GF-D8 (cell line): ENCODE results near the gene NF2.
A peak's percentile ranks its signal among the peaks of the same experiment; 100 is the strongest.
"Not testable (repeated sequence)": the region's sequence is repeated elsewhere in the genome, so short reads cannot be mapped to it uniquely, and the experiment has no call there.

ENCODE experiments used
- DNase-seq: peaks from one replicate; lab custom pipeline; 2025; lab: John Stamatoyannopoulos, UW

NF2 gene

DNA sequence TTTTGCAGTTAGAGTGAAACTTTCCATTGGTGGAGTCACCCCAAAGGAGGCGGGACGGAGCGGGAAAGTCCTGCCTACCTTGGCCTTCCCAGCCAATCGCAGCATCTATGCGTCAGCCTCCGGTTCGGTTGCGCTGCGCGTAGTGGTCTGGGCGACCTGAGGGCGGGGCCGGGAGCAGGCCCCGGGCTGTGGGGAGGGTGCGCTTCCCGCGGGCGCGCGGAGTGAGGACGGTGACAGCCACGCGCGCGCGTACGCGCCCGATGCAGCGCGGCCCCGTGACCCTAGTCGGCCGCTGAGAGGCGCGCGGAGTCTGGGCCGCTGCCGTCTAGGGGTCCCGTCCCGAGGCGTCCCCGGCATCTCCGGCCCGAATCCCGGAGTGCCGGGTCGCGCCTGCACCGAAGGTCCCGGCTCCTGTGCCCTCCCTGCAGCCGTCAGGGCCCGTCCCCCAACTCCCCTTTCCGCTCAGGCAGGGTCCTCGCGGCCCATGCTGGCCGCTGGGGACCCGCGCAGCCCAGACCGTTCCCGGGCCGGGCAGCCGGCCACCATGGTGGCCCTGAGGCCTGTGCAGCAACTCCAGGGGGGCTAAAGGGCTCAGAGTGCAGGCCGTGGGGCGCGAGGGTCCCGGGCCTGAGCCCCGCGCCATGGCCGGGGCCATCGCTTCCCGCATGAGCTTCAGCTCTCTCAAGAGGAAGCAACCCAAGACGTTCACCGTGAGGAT is at the start of gene NF2:
TSS of gene NF2 (plus strand) at position 276 of the 718 bp plus-strand sequence. CDS start at position 642, 366 bp downstream.
- peak; percentile 99 for DNase-seq

GRCh38 chr22:29555065-29555644 is 48.3 kb upstream of the NF2 start:
- no peak for DNase-seq

- no peak for DNase-seq
Measured at GRCh38 chr22:29559030-29559429, 44.4 kb upstream of the NF2 start.

DNA sequence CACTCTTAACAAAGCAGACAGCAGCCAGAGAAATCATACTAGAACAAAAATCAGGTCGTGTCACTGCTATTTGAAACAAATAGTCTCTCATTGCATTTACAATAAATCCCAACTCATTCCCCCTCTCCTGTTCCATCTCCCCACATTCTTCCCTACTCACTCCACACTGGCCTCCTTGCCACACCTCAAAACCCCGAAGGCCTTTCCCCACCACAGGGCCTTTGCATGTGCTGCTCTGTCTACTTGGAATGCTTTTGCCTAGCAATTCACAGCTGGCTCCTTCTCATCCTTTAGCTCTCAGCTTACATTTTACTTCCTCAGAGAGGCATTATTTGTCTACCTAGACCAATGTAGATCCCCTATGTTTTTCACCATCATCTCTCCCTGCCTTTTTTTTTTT is 43.6 kb upstream of the NF2 start:
- DNase-seq, result no peak

DNA sequence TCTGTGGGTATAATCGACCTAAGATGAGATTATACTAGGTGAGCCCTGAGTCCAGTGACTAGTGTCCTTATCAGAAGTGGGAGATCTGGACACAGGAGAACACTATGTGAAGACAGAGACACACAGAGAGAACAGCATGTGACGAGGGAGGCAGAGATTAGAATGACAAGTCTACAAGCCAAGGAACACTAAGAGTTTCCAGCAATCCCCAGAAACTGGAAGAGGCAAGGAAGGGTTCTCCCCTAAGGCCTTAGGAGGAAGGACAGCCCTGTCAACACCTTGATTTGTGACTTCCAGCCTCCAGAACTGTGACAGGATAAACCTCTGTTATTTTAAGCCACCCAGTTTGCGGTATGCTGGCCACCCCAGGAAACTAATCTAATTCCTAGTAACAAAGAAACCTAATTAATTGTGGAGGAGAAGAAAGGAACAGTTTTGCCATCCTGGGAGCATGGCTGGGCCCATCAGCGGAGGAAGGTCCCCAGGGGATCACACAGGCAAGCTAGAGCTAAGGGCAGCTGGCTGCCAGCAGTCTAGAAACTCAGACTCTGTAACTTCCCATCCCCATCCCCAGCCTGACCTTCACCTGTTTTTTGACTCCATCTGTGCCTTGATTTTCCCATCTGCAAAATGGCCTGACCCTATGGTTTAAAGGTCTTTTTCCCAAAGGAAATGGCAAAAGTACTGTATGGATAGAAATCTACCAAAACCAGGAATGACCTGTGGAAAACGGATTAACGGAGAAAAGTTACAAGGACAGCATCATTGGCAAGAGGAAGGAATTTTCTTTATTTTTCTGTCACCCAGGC is 39.6 kb upstream of the NF2 start:
- DNase-seq, result no peak

- DNase-seq, result not testable (repeated sequence)
Measured at GRCh38 chr22:29566513-29566912, 36.9 kb upstream of the NF2 start.

GRCh38 chr22:29567338-29567737 is 36.1 kb upstream of the NF2 start:
- no peak for DNase-seq

- DNase-seq, result no peak
Measured at GRCh38 chr22:29569011-29569678, 34.3 kb upstream of the NF2 start.

DNA sequence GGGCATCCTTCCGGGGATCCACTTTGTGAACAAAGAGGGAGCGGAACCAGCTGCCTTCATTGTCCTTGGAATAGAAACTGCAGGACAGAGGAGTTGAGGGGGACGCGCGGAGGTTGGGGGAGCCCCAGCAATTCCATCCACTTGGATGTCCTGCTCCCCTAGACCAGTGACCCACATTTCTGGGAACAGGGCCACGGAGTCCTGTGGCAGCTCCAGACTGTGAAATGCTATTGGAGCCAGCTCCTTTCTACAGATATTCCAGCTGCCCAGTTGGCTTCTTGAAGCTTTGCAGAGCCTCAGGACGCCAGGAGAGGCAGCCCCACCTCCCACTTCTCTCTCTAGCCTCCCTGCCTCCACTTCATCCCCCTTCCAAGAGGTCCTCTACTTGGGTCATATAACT is 33.0 kb upstream of the NF2 start:
- DNase-seq, result no peak

GRCh38 chr22:29570912-29571549 is 32.4 kb upstream of the NF2 start:
- DNase-seq, result no peak

DNA sequence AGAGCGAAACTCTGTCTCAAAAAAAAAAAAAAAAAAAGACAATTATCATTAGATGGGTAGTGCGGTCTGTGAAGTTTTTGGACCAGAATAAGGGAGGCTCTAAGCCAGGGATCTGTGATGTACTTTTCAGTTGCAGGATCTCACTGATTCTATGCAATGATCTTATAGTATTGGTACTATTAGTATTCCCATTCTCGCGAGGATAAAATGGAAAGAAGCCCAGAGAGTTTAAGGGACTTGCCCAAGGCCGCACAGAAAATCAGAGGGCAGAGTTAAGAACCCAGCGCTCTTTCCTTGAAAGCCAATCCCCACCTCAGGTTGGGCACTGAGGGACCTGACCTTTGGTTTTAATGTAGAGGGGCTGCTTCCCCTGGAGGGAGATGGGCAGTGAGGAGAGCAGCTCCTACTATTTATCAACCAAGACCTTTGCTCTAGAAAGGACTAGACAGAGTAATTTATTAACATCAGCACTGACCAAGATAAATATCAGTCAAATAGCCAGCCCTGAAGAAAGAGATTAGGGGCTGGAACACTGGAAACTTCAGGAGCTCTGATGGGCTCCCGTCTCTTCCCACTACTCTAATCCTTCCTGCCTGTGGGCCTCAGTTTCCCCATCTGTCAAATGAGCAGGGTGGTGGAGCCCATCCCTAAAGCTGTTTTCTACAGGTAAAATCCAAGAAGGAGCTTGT is 28.5 kb upstream of the NF2 start:
- no peak for DNase-seq

DNA sequence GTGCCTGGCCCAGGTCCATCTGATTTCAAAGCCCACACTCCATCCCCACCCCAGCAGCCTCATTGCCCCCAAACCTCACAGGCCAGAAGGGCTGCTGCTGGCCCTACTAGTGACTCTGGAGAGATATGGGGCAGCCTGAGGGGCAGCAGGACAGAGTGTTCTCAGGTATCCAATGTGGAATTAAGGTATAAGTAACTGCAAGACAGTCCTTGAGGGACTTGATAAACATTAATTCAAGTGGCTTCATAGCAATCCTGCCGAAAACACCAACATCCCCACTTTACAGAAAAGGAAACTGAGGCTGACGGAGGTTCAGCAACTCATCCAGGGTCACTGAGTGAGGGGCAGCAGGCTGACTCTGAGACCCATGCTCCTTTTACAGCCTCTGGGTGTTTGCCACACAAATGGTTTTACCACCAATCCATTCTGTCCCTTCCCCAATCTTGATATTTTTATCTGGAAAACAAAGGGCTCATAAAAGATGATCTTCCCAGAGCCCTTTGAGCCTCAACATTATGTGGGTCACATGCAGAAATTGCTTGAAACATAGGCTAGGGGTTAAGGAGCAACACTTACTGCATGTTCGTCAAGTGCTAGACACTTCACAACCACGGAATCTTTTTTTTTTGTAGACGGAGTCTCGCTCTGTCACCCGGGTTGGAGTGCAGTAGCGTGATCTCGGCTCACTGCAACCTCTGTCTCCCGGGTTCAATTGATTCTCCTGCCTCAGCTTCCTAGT is 24.8 kb upstream of the NF2 start:
- DNase-seq, result no peak

- DNase-seq, result no peak
Measured at GRCh38 chr22:29580200-29580810, 23.1 kb upstream of the NF2 start.

- no peak for DNase-seq
Measured at GRCh38 chr22:29581799-29582198, 21.6 kb upstream of the NF2 start.

DNA sequence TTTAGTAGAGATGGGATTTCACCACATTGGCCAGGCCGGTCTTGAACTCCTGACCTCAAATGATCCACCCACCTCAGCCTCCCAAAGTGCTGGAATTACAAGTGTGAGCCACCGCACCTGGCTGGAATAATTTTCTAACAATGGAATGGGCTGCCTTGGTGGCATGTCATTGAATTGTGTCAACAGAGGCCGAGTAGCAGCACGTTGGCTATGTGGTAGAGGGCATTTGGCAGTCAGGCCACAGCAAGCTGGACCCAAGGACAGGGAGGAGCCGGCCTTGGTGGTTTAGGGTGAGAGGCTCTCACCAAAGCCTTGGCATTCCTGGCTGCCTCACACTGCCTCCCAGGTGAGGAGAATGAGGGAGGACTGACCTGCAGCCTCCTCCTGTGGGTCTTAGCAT is 18.5 kb upstream of the NF2 start:
- DNase-seq, result no peak

DNA sequence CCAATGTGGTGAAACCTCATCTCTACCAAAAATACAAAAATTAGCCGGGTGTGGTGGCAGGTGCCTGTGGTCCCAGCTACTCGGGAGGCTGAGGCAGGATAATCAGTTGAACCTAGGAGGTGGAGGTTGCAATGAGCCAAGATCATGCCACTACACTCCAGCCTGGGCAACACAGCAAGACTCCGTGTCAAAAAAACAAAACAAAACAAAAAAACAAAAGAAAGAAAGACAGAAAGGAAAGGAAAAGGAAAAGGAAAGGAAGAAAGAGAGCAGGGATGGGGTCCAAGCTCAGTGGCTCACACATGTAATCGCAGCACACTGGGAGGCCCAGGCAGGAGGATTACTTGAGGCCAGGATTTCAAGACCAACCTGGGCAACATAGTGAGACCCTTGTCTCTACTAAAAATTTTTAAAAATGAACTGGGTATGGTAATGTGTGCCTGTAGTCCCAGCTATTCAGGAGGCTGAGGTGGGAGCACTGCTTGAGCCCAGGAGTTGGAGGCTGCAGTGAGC is 17.2 kb upstream of the NF2 start:
- DNase-seq, result not testable (repeated sequence)

- DNase-seq, result no peak
Measured at GRCh38 chr22:29587938-29588699, 15.3 kb upstream of the NF2 start.

GRCh38 chr22:29593923-29594322 is 9.5 kb upstream of the NF2 start:
- DNase-seq, result no peak

DNA sequence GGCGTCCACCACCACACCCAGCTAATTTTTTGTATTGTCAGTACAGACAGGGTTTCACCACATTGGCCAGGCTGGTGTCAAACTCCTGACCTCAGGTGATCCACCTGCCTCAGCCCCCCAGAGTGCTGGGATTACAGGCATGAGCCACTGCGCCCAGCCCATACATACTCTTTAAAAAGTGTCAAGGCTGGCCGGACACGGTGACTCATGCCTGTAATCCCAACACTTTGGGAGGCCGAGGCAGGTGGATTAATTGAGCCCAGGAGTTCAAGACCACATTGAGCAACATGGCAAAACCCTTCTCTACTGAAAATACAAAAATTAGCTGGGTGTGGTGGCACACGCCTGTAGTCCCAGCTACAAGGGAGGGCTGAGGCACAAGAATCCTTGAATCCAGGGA is 9.0 kb upstream of the NF2 start:
- DNase-seq, result not testable (repeated sequence)
